SH-SY5Y (cell line): Measurements from ENCODE around the gene GALNT18.

Experiments used
- GATA2 ChIP-seq: IDR thresholded peaks from 2 replicates; pipeline ENCODE4 v1.6.1; 2011; ENCODE audit warnings: mild to moderate bottlenecking, low read depth, low read length
- GATA3 ChIP-seq: IDR thresholded peaks from 2 replicates; pipeline ENCODE4 v1.6.1; 2011; ENCODE audit warnings: low read depth, mild to moderate bottlenecking, low read length, moderate library complexity

DNA sequence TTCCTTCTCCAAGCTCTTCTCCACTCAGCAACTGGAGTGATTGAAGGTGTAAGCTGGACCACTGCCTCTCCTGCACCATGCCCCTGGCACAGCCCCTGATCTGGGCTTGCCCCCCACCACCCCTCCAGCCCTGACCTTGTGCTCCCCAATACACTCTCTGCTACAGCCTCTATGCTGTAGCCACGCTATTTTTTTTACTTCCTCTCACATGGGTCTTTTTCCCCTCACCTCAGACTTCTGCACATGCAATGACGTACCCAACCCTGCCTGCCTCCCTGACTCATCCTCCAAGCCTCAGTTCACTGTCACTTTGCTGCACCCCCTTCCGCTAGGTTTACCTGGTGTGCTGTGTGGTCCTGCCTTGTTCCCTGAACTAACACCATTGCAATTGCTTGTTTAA, 277.8 kb downstream of the GALNT18 start:
- TF ChIP-seq GATA2 (no peak), GATA3 (no peak)
